HEK293 (cell line): Measurements from ENCODE around the gene PTPN3.

Experiments used
- RBAK ChIP-seq: fragments of 450-650 bp; formaldehyde crosslinking; IDR thresholded peaks from 2 replicates; pipeline ENCODE4 v1.5.1; 2016; ENCODE audit warnings: missing biosample characterization, missing genetic modification characterization
- SCRT2 ChIP-seq: fragments of 450-650 bp; formaldehyde crosslinking; IDR thresholded peaks from 2 replicates; pipeline ENCODE4 v1.5.1; 2016; ENCODE audit warnings: missing biosample characterization, missing genetic modification characterization
- ZNF670 ChIP-seq: fragments of 450-650 bp; formaldehyde crosslinking; IDR thresholded peaks from 2 replicates; pipeline ENCODE4 v1.5.1; 2016; ENCODE audit warnings: missing biosample characterization, missing genetic modification characterization, low read depth
- ZSCAN30 ChIP-seq: fragments of 450-650 bp; IDR thresholded peaks from 2 replicates; pipeline ENCODE4 v1.5.1; 2018; ENCODE audit warnings: missing biosample characterization, mild to moderate bottlenecking, missing genetic modification characterization, moderate library complexity
- TF ChIP-seq, protein P1 (sequence below): fragments of 450-650 bp; formaldehyde crosslinking; IDR thresholded peaks from 2 replicates; pipeline ENCODE4 v1.5.1; 2016; ENCODE audit warnings: missing biosample characterization, missing genetic modification characterization
- TF ChIP-seq, protein P2 (sequence below): fragments of 450-650 bp; formaldehyde crosslinking; IDR thresholded peaks from 2 replicates; pipeline ENCODE4 v1.5.1; 2016; ENCODE audit warnings: missing biosample characterization, missing genetic modification characterization
- TF ChIP-seq, protein P3 (sequence below): fragments of 450-650 bp; formaldehyde crosslinking; IDR thresholded peaks from 2 replicates; pipeline ENCODE4 v1.5.1; 2017; ENCODE audit warnings: missing biosample characterization, mild to moderate bottlenecking, missing genetic modification characterization, moderate library complexity

DNA sequence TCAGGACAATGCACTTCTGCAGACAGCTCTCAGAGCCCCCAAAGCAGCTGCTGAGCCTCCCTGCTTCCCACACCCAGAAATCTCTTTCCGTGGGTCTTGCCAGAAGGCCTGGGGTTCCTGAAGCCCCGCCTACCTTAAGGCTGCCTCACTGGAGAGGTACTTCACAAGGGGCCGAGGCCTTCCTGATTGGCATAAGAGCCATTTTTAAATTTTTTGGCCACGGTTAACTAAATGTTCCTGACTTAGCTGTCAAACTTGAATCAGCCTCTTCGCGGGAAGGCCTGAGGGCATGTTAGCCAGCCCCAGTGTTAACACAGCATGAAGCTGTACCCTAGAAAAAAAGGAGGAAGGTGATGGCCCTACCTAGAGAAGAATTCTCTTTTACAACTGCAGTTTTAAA is 156.5 kb downstream of the PTPN3 start:
- TF ChIP-seq ZSCAN30 (tag by site-specific recombination) (no peak), RBAK (tag by site-specific recombination) (no peak), ZNF670 (tag by site-specific recombination) (no peak), SCRT2 (tag by site-specific recombination) (no peak)
- TF ChIP-seq, protein P1, sequence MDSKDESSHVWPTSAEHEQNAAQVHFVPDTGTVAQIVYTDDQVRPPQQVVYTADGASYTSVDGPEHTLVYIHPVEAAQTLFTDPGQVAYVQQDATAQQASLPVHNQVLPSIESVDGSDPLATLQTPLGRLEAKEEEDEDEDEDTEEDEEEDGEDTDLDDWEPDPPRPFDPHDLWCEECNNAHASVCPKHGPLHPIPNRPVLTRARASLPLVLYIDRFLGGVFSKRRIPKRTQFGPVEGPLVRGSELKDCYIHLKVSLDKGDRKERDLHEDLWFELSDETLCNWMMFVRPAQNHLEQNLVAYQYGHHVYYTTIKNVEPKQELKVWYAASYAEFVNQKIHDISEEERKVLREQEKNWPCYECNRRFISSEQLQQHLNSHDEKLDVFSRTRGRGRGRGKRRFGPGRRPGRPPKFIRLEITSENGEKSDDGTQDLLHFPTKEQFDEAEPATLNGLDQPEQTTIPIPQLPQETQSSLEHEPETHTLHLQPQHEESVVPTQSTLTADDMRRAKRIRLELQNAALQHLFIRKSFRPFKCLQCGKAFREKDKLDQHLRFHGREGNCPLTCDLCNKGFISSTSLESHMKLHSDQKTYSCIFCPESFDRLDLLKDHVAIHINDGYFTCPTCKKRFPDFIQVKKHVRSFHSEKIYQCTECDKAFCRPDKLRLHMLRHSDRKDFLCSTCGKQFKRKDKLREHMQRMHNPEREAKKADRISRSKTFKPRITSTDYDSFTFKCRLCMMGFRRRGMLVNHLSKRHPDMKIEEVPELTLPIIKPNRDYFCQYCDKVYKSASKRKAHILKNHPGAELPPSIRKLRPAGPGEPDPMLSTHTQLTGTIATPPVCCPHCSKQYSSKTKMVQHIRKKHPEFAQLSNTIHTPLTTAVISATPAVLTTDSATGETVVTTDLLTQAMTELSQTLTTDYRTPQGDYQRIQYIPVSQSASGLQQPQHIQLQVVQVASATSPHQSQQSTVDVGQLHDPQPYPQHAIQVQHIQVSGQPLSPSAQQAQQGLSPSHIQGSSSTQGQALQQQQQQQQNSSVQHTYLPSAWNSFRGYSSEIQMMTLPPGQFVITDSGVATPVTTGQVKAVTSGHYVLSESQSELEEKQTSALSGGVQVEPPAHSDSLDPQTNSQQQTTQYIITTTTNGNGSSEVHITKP (tag by site-specific recombination) = no peak
- TF ChIP-seq, protein P2, sequence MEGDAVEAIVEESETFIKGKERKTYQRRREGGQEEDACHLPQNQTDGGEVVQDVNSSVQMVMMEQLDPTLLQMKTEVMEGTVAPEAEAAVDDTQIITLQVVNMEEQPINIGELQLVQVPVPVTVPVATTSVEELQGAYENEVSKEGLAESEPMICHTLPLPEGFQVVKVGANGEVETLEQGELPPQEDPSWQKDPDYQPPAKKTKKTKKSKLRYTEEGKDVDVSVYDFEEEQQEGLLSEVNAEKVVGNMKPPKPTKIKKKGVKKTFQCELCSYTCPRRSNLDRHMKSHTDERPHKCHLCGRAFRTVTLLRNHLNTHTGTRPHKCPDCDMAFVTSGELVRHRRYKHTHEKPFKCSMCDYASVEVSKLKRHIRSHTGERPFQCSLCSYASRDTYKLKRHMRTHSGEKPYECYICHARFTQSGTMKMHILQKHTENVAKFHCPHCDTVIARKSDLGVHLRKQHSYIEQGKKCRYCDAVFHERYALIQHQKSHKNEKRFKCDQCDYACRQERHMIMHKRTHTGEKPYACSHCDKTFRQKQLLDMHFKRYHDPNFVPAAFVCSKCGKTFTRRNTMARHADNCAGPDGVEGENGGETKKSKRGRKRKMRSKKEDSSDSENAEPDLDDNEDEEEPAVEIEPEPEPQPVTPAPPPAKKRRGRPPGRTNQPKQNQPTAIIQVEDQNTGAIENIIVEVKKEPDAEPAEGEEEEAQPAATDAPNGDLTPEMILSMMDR (tag by site-specific recombination) = no peak
- TF ChIP-seq, protein P3, sequence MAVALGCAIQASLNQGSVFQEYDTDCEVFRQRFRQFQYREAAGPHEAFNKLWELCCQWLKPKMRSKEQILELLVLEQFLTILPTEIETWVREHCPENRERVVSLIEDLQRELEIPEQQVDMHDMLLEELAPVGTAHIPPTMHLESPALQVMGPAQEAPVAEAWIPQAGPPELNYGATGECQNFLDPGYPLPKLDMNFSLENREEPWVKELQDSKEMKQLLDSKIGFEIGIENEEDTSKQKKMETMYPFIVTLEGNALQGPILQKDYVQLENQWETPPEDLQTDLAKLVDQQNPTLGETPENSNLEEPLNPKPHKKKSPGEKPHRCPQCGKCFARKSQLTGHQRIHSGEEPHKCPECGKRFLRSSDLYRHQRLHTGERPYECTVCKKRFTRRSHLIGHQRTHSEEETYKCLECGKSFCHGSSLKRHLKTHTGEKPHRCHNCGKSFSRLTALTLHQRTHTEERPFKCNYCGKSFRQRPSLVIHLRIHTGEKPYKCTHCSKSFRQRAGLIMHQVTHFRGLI = no peak
